Urothelium cell line (cell line): Measurements from ENCODE around the gene TFF1.

Experiments
- DNase-seq: peaks from one replicate; pipeline ENCODE4 v3.0.0; 2011; ENCODE audit warnings: low spot score, mixed read lengths
- FAIRE-seq: peaks from 2 replicates; lab custom pipeline; 2011; peaks lifted over from hg19 to GRCh38; lab: Jason Lieb, UNC

Gene TFF1

DNA sequence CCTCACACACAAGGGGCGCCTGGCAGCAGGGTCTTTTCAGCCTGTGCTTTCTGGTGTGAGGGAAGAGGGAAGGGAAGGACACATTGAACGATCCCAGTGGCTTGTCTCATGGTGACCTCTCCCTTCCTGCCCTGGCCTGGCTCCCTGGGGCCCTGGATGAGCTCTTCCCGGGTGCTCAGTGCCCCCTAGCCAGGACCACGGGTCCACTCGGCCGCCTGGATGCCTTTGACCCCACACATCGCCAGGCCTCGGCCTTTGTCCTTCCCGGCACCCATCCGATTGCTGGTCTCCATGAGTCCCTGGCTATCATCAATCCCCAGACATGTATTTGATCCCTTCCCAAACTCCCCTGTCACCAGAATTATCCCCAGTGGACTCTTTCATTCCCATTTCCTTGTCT, 45.1 kb downstream of the TFF1 start:
- DNase-seq (no peak), FAIRE-seq (no peak)

DNA sequence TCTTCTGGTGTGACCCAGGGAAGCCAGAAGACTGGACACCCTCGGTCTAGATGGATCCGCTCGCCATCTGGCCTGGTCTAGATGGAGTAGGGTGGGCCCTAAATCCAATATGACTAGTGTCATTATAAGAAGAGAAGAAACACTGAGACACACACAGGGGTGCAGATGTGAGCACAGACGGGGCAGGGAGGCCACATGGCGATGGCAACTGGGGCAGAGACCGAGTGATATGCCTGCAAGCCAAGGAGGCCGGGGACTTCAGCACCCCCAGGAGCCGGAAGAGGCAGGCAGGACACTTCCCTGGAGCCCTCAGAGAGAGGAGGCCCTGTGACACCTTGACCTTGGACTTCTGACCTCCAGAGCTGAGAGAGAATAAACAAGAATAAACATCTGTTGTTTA, 45.5 kb downstream of the TFF1 start:
- DNase-seq (no peak), FAIRE-seq (no peak)

DNA sequence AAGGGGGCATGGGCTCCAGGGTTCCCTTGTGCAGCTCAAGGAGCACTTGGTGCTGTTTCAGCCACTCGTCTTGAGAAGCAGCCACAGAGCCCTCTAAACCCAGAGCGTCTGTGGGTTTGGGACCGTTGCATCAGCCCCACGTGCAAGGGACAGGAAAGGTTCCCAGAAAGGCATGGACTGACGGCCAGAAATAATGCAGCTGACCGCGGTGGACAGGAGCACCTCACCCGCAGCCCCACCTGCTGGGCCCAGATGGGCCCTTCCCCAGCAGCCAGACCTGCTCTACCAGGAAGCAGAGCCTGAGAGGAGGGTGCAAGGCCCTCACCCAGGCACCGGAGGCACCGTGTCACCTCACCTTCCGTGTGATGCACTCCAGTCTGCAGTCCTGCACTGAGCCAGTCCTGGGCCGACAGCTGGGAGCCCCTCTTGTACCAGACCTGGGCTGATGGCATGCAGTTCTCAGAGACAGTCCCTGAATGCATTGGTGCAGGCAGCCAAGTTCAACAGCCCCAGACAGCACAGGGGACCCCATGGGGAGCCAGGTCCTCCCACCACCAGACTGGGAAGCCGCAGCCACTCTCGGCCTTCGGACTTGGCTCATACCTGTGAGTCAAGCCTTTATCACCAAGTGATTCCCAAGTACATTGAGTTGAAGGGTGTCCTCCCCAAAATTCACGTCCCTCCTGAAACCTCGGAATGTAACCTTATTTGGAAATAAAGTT, 46.3 kb downstream of the TFF1 start:
- no peak for DNase-seq
- no peak for FAIRE-seq

DNA sequence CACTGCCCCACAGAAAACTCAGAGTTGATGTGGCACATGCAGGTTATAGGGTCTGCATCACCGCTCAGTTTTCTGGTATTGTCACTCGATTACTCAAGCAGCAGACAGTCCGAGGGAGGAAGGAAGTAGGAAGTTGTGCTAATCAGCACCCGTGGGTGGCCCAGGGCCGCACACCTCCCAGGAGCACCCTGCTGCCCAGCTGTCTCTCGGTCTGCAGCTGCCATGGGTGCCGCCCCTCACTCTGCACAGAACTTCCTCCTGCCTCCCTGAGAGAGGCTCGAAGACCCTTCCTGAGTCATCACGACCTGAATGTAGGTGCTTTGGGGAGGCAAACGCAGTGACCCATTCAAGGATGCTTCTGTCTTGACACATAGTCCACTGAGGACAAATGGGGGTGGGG, 47.0 kb downstream of the TFF1 start:
- no peak for DNase-seq
- FAIRE-seq = no peak

DNA sequence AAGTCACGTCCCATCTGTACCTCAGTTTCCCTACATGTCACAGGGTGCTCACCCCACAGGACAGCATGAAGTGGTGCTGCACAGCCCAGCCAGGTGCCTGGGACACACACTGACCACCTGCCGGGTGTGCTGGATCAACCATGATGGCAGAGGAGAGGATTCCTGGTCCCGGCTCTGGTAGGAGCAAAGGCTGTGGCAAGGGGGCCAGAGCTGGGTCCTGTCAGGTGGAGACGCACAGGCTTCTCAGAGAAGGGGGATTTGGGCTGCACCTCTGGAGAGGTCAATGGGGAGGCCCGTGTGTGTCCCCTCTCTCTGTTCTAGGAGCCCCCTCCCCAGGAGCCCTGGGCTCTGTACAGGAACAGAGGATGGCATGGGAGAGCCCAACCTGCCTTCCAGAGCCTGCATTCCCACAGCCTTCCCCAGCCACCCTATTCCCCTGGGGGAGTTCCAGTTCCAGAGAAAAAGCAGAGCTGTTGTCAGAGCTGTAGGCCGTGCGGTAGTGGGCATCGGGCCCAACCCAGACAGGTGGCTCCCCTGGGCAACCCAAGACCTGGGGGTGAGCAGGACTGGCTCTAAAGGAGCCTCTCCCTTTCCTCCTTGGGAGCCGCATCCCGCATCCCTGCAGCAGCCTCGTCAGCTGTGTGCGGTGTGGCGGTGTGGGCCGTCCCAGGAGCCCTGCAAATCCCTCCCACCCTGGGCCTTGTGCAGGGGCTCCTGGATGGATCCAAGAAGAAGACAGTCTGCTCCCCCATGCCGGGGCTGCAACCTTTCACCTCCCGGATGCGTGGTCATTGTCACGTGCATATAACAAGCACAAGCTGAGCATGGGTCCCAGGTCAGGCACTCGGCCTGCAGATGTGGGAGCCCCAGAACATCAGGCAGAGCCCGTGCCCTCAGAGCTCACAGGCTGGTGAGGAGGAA, 48.2 kb downstream of the TFF1 start:
- no peak for DNase-seq

DNA sequence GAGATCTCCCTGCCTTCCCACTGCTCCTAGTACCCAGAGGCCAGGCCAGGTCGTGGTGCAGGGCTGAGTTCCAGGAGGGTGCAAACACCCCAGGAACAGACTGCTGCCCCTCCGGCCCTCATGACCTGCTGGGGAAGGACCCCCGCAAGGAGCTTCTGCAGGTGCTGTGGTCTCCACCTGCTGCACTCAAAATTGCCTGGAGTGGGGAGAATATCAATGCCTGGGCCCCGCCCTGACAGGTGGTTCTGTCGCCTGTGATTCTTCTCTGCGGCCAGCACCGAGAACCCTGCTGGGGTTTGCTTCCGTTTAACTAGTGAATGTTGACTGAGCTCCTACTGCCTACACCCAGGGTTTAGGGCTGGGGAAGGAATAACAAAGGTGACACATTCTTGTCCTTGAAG, 49.0 kb downstream of the TFF1 start:
- FAIRE-seq (no peak), DNase-seq (no peak)

More for the DNA sequence above, 48.2 kb downstream of the TFF1 start:
- FAIRE-seq = no peak

DNA sequence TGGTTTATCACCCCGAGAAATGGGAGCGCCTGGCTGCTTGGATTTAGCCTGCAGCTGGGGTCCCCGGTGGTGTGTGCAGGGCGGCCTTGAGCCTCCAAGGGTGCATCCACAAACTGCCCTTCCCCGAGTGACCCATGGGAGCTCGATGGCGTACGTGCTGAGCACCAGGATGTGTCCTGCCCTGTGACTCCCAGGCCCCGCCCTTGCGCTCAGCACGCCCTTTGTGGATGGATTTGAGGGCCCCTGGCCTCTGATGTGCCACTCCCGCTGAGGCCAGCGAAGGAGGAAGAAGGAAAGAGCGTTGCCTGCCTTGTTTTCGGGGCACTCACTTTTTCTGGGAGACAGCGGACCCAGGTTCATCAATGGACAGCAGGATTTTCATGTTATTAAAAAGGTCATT, 49.4 kb downstream of the TFF1 start:
- FAIRE-seq = no peak
- no peak for DNase-seq

DNA sequence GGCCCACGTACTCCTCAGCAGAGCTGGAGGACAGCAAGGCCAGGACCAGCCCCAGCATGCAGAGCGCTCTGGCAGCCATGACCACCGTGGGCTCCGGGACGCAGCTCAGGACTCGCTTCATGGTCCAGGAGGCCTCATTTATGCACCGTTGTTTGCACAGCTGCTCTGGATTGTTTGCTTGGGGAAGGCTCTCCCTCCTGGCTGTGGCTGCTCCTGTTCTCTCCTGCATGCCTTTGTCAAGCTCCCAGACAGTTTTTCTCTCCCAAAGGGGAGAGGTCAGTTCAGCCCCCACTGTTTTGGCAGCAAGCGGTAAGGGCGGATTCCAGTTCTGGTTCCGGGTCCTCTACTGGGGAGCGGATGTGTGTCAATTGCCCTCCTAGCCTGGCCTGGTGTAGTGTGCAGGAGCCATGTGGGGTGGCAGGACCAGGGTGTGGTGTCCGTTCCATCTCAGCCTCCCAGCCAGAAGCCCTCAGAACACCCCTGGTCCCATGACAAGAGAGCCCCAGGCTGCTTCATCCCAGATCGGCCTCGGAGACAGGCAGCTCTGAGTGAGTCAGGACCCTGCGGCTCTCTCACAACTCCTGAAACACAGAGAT, 50.9 kb downstream of the TFF1 start, which contains the start of gene TFF3:
TSS of gene TFF3 (minus strand) at position 114 of the 596 bp plus-strand sequence. CDS start at position 79, 35 bp downstream.
- no peak for FAIRE-seq
- DNase-seq = no peak

DNA sequence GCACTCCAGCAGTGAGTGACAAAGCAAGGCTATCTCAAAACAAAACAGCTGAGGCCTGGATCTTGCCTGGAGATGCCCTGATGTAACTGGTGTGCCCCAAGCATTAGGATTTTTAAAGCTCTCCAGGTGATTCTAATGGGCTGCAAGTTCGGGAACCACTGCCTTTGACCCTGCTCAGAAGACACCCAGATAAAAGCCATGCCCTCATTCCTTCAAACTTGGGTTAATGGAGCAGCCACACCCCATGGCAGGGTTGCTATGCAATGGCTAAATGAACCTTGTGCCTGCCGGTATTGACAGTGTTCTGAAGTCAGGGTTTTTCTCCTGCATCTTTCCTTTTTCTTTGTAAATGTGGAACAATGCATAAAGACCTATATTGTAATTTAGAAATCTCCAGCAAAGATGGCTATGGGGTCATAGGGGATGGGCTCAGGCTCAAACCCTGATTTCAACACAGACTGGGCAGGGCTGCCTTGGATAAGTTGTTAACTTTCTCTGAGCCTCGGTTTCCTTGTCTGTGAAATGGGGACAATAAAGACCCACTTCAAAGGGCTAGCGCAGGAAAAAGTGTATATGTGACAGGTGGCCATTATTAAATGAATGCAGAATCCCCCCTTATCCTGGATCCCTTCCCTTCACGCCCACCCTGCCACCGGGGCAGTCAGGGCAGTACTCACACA, 51.6 kb downstream of the TFF1 start:
- no peak for DNase-seq
- no peak for FAIRE-seq

DNA sequence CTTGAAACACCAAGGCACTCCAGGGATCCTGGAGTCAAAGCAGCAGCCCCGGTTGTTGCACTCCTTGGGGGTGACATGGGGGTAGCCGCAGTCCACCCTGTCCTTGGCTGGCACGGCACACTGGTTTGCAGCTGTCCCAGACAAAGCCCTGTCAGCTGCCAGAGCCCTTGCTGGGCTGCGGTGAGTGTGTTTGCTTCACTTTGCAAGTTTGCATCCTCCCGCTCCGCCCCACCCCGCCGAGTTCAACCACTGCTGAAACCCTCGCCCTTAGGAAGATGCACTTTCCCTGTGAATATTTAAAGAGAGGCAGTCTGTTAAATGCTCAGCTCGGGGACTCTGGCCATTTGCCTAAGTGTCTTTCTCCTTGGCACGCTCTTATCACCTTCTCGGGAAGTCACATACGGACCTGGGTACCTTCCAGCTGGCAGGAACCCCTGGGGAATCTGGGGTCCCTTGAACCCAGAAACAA, 52.8 kb downstream of the TFF1 start:
- FAIRE-seq (no peak), DNase-seq (no peak)

DNA sequence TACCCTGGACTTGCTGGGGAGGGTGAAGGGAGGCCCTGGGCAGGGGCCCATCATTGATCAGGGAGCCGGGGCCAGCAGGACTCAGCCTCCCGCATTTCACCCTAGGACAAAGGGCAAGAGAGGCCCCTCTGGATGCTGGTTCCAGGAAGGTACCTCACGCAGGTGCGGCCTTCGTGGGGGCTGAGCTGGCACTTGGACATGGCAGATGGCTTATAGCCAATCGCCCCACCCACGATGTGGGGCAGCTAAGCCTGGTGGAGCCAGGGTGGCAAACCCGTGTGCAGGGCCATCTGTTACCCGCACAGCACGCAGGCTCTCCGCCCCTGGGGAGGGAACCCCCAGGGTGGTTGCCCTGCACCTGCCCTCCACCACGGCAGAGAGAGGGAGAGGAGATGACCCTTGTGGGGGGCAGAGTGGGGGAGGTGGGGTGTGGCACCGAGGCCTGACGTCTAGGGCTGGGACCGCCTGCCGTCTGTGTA, 53.7 kb downstream of the TFF1 start:
- DNase-seq (no peak), FAIRE-seq (no peak)
